Measurements from ENCODE around the gene RXRB.
"Not testable (repeated sequence)": the region's sequence is repeated elsewhere in the genome, so short reads cannot be mapped to it uniquely, and the experiment has no call there.

The RXRB gene

DNA sequence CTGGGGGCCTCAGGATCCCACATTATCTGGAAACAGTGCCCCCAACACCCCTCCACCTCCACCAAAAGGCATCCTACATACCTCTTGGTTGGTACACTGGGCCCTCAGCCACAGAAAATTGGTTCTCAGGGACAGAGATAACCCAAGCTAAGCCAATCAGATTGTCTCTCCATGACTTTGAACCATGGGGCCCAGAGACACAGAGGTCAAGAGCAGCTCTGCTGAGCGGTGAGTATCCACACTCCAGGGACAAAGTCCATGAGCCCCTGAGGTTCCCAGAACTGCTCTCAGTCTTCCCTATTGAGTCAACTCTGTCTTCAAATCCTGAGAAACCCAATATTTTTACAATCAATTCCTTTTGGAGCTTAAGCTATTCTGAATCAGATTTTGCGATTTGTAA is 43.5 kb downstream of the RXRB start:
- DNase-seq (ENCODE audit: low read depth) = no peak
- H3K4me3 ChIP-seq (ENCODE audit: control insufficient read depth, low read depth, low read length) = no peak overlapping the region
- TF ChIP-seq, protein P1, sequence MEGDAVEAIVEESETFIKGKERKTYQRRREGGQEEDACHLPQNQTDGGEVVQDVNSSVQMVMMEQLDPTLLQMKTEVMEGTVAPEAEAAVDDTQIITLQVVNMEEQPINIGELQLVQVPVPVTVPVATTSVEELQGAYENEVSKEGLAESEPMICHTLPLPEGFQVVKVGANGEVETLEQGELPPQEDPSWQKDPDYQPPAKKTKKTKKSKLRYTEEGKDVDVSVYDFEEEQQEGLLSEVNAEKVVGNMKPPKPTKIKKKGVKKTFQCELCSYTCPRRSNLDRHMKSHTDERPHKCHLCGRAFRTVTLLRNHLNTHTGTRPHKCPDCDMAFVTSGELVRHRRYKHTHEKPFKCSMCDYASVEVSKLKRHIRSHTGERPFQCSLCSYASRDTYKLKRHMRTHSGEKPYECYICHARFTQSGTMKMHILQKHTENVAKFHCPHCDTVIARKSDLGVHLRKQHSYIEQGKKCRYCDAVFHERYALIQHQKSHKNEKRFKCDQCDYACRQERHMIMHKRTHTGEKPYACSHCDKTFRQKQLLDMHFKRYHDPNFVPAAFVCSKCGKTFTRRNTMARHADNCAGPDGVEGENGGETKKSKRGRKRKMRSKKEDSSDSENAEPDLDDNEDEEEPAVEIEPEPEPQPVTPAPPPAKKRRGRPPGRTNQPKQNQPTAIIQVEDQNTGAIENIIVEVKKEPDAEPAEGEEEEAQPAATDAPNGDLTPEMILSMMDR (conservative IDR thresholded peaks at IDR 0.05; ENCODE audit: control insufficient read depth, insufficient read depth, low read depth, low read length) = no peak

DNA sequence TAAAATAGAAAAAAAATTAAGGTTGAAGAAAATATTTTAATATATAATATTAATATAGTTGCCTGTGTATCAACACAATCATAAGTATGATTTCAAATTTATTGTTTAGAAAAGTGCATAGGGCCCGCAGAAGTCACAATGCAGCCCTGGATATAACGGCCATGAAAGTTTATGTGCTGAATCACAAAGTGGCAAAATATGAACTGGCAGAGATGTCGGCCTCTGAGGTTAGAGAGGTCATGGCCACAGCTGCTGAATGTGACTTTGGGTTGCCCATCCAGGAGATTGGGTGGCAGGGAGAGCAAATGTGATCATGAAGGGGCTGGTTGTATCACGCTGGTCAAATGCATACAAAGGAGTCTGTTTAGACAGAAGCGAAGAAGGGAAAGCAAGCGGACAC is 43.9 kb downstream of the RXRB start:
- no peak for DNase-seq (ENCODE audit: low read depth)
- H3K4me3 ChIP-seq (ENCODE audit: control insufficient read depth, low read depth, low read length) = no peak overlapping the region
- TF ChIP-seq, protein P1 (conservative IDR thresholded peaks at IDR 0.05; ENCODE audit: control insufficient read depth, insufficient read depth, low read depth, low read length) = no peak

DNA sequence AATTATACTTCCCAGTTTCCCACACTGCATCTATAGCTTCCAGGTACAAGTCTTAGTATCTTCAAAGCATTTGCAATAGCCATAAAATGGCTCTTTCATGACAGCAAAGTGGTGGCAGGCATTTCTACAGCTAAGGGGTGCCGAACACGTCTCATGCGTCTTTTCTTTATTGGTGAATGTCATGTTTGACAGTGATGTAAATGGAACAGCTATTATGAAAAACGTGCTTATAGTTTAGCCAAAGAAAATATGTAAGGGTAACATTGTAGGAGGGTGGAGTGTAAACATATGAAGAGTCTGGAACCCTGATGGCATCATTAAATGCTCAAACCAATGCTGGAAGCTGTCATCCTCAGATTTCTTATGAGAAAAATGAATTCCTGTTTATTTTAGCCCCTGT is 46.1 kb downstream of the RXRB start:
- no peak for DNase-seq (ENCODE audit: low read depth)
- TF ChIP-seq, protein P1 (conservative IDR thresholded peaks at IDR 0.05; ENCODE audit: control insufficient read depth, insufficient read depth, low read depth, low read length) = no peak
- no peak overlapping the region for H3K4me3 ChIP-seq (ENCODE audit: control insufficient read depth, low read depth, low read length)

DNA sequence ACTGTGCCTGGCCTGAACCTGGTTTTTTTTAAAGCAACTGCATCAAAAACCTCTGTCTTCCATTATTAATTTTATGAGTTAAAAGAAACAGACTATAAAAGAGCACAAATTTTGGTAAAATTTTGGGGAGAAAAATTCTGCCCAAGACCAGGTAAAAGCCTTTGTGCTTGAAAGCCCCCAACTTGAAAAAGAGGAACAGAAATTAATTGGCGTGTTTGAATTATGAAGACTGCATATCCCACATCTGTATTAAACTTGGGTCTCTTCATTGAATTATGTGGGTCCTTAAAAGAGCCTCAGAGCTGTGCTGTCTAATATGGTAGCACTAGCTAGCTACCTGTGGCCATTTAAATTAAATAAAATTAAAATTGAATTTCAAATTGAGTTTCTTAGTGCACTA is 49.4 kb downstream of the RXRB start:
- TF ChIP-seq, protein P1 (conservative IDR thresholded peaks at IDR 0.05; ENCODE audit: control insufficient read depth, insufficient read depth, low read depth, low read length) = no peak
- no peak overlapping the region for H3K4me3 ChIP-seq (ENCODE audit: control insufficient read depth, low read depth, low read length)
- DNase-seq (ENCODE audit: low read depth) = no peak

DNA sequence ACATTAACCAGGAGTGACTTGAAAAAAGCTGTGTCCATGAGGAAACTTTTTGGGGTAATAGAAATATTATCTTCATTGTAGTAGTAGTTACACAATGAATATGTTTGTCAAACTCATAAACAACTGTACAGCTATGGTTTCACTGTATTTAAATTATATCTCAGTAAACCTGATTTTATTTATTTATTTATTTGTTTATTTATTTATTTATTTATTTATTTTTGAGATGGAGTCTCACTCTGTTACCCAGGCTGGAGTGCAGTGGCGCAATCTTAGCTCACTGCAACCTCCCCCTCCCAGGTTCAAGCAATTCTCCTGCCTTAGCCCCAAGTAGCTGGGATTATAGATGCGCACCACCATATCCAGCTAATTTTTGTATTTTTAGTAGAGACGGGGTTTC is 49.9 kb downstream of the RXRB start:
- not testable (repeated sequence) for DNase-seq (ENCODE audit: low read depth); H3K4me3 ChIP-seq (ENCODE audit: control insufficient read depth, low read depth, low read length)

DNA sequence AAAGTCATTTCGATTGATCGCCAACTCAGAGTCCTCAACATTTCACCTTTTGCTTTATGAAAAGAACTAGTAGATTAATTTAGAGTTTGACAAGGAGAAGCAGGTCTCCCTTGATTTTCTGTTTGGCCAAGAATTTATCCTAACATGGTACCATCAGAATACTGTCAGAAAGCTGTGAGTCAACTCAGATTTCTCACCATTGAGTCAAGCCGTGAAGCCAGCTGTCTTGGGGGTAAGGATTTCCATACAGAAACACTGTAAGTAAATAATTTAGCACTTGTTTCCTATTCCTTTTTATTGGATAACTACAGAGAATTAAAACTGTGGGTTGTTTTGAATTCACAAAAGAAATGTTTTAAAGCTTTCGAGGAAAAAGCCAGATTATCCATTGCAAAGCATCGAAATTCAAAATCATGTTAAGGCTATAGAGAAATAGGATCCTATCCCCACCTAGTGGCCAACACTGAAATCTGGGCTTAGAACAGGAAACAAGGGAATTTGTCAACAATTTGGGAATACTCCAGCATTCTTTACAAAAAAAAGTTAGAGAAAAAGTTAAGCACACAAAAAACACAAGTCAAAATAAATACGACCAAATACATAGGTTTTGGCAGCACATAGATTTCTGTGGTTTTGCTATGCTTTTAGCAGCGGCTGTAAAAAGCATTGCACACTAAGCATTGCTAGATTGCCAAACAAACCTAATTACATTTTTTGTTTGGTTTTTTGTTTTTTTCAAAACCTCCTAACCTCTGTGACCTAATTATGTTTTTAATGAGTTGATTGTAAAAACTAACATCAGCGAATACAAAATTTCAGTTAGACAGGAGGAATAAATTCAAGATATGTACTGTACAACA is 52.4 kb downstream of the RXRB start:
- DNase-seq (ENCODE audit: low read depth) = peak; percentile 71
- H3K4me3 ChIP-seq (ENCODE audit: control insufficient read depth, low read depth, low read length) = no peak overlapping the region
- TF ChIP-seq, protein P1 (conservative IDR thresholded peaks at IDR 0.05; ENCODE audit: control insufficient read depth, insufficient read depth, low read depth, low read length) = peak; percentile 88

DNA sequence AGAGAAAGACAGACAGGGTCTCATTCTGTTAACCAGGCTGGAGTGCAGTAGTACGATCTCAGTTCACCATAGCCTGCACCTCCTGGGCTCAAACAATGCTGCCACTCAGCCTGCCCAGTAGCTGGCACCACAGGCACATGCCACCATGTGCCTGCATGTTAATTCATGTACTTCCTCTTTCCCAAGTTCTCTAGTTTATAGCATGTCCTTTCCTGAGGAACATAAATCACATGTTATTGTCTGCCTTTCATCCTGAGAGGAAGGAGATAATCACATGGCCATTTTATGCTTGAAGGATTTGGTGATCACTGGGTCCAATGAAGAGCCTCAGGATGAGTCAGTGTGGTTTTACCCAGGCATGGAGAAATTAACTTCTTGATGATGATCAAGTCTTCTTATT is 56.1 kb downstream of the RXRB start:
- H3K4me3 ChIP-seq (ENCODE audit: control insufficient read depth, low read depth, low read length) = no peak overlapping the region
- TF ChIP-seq, protein P1 (conservative IDR thresholded peaks at IDR 0.05; ENCODE audit: control insufficient read depth, insufficient read depth, low read depth, low read length) = no peak
- peak; percentile 37 for DNase-seq (ENCODE audit: low read depth)
